CD4-positive, alpha-beta T cell (primary cell): Measurements from ENCODE around the gene ERH. TPM values are rescaled to one million over a fixed set of nuclear protein-coding genes. Genes with fewer than 3 reads are reported as not detected.

Source experiments
- ATAC-seq: fragments of 200-7000 bp; cut with Tn5 transposase; one replicate; pipeline ENCODE4 v1.10.0; 2022; ENCODE audit warnings: mild to moderate bottlenecking; ENCODE audit not compliant: poor library complexity
- CTCF ChIA-PET: fragments of 350-600 bp; sonication (Branson Sonifier 250); formaldehyde crosslinking; loops from one replicate; lab custom pipeline; 2021; ENCODE audit warnings: antibody characterized with exemption, inconsistent platforms; lab: Charles Lee
- POLR2A ChIA-PET: fragments of 350-600 bp; sonication (Branson Sonifier 250); formaldehyde crosslinking; loops from one replicate; lab custom pipeline; 2021; ENCODE audit warnings: antibody characterized with exemption, inconsistent platforms; lab: Charles Lee
- DNase-seq, 14 experiments: peaks; one replicate each; pipeline ENCODE4 v3.0.0-alpha.2; 2013 to 2020; ENCODE audit warnings: mixed read lengths in 2 of 14
- H3K27ac ChIP-seq, 2 donors: one replicate each; pipeline versions ENCODE4 v1.5.1 to v1.7.0; 2013; ENCODE audit warnings: low read length in 2 of 2, low read depth in 1 of 2, mild to moderate bottlenecking in 1 of 2
- H3K27me3 ChIP-seq, 2 experiments: 1 replicate in 1 of 2; 2 replicates in 1 of 2; pipeline versions ENCODE4 v1.6.1 to v1.7.0; 2013; ENCODE audit warnings: low read length in 2 of 2, control low read depth in 1 of 2, mild to moderate bottlenecking in 1 of 2, moderate library complexity in 1 of 2; ENCODE audit not compliant: insufficient read depth in 2 of 2, control insufficient read depth in 1 of 2
- H3K36me3 ChIP-seq: one replicate; pipeline ENCODE4 v1.6.1; 2013; ENCODE audit warnings: low read length, control low read depth; ENCODE audit not compliant: insufficient read depth
- H3K4me1 ChIP-seq: one replicate; pipeline ENCODE4 v1.6.1; 2013; ENCODE audit warnings: low read length, control low read depth; ENCODE audit not compliant: insufficient read depth
- H3K4me3 ChIP-seq: one replicate; pipeline ENCODE4 v1.5.1; 2013; ENCODE audit warnings: mild to moderate bottlenecking, low read length, moderate library complexity
- H3K9me3 ChIP-seq, 2 experiments: 1 replicate in 1 of 2; 2 replicates in 1 of 2; pipeline versions ENCODE4 v1.6.1 to v1.7.0; 2013; ENCODE audit warnings: low read length in 2 of 2, mild to moderate bottlenecking in 2 of 2, control low read depth in 1 of 2, moderate library complexity in 1 of 2; ENCODE audit not compliant: control insufficient read depth in 1 of 2, insufficient read depth in 1 of 2
- H3K27ac Mint-ChIP-seq: one replicate; pipeline ENCODE4 v1.8.0; 2020; ENCODE audit warnings: mixed read lengths
- H3K27me3 Mint-ChIP-seq: one replicate; pipeline ENCODE4 v1.8.0; 2021; ENCODE audit warnings: mixed read lengths
- H3K36me3 Mint-ChIP-seq: one replicate; pipeline ENCODE4 v1.8.0; 2021; ENCODE audit warnings: low read depth, mixed read lengths
- H3K4me1 Mint-ChIP-seq: one replicate; pipeline ENCODE4 v1.8.0; 2021; ENCODE audit warnings: low read depth, mixed read lengths
- H3K4me3 Mint-ChIP-seq: one replicate; pipeline ENCODE4 v1.8.0; 2020; ENCODE audit warnings: mild to moderate bottlenecking, mixed read lengths
- H3K9me3 Mint-ChIP-seq: one replicate; pipeline ENCODE4 v1.8.0; 2020; ENCODE audit warnings: mixed read lengths
- CTCF ChIP-seq: fragments of 200-600 bp; IDR thresholded peaks from one replicate; pipeline ENCODE4 v1.8.0; 2022; ENCODE audit warnings: antibody characterized with exemption, mild to moderate bottlenecking
- intact Hi-C, 2 experiments: fragments of 100-400 bp; cut with DNase I in 1 of 2; cut with micrococcal nuclease in 1 of 2; formaldehyde crosslinking; loops; one replicate each; pipeline versions ENCODE4 v1.15.1 to v1.9.0; 2023 to 2025; cut with DNase I, micrococcal nuclease
- total RNA-seq, 174 experiments: library from RNA in 2 of 174; stranded (reverse) in 2 of 174; gene quantifications; one replicate each; pipeline ENCODE4 v1.2.3 and lab custom pipeline; 2021 to 2026

The ERH gene
- total RNA-seq, 2 experiments from 2014 or later, result 87.0 to 96.3 TPM

- H3K4me3 ChIP-seq, result no peak overlapping the region
- peaks cover 9% of the 10 kb centered on the region for H3K4me1 Mint-ChIP-seq
- no peaks in the 10 kb centered on the region for H3K36me3 Mint-ChIP-seq
- DNase-seq, result no peak
- H3K4me1 ChIP-seq, result peaks cover 17% of the 10 kb centered on the region
- no peaks in the 10 kb centered on the region for H3K27me3 ChIP-seq
- ChIA-PET CTCF (no interaction called here), POLR2A (no interaction called here)
- H3K9me3 Mint-ChIP-seq, result no peaks in the 10 kb centered on the region
- no peaks in the 10 kb centered on the region for H3K9me3 ChIP-seq
- TF ChIP-seq CTCF, result no peak
- no peak for ATAC-seq
- H3K27me3 Mint-ChIP-seq, result no peaks in the 10 kb centered on the region
- no peak overlapping the region for H3K4me3 Mint-ChIP-seq
- intact Hi-C loops, result no loop called here
- H3K36me3 ChIP-seq, result no peaks in the 10 kb centered on the region
- H3K27ac ChIP-seq, result no peak overlapping the region
- no peak overlapping the region for H3K27ac Mint-ChIP-seq
Measured at GRCh38 chr14:69355607-69356281, 42.4 kb downstream of the ERH start.

GRCh38 chr14:69355154-69355597 lies 42.9 kb downstream of the ERH start:
- Mint-ChIP-seq H3K27ac (no peak overlapping the region), H3K4me3 (no peak overlapping the region), H3K9me3 (no peaks in the 10 kb centered on the region), H3K4me1 (peaks cover 9% of the 10 kb centered on the region), H3K36me3 (no peaks in the 10 kb centered on the region), H3K27me3 (no peaks in the 10 kb centered on the region)
- ChIA-PET POLR2A (interaction anchor here (0.7 to 1.3 kb wide), 2 partner anchors 29 to 43 kb away, joined by 3 to 5 read pairs; partner anchors contain the start of genes ERH and SLC39A9), CTCF (no interaction called here)
- no peak for TF ChIP-seq CTCF
- H3K36me3 ChIP-seq, result no peaks in the 10 kb centered on the region
- H3K27ac ChIP-seq, result no peak overlapping the region
- peaks cover 17% of the 10 kb centered on the region for H3K4me1 ChIP-seq
- ATAC-seq (no peak), DNase-seq (no peak)
- H3K27me3 ChIP-seq, result no peaks in the 10 kb centered on the region
- intact Hi-C loops, result no loop called here
- no peak overlapping the region for H3K4me3 ChIP-seq
- H3K9me3 ChIP-seq, result no peaks in the 10 kb centered on the region

- ATAC-seq (peak; percentile 71), DNase-seq (peak in 13 of 14 experiments; percentile 24 to 78 (median 41))
- Mint-ChIP-seq H3K4me3 (peak overlapping the region; percentile 59), H3K4me1 (peaks cover 9% of the 10 kb centered on the region), H3K9me3 (no peaks in the 10 kb centered on the region), H3K36me3 (no peaks in the 10 kb centered on the region), H3K27ac (peak overlapping the region; percentile 41), H3K27me3 (no peaks in the 10 kb centered on the region)
- H3K4me1 ChIP-seq, result peaks cover 17% of the 10 kb centered on the region
- TF ChIP-seq CTCF, result no peak
- peak overlapping the region; percentile 35 for H3K4me3 ChIP-seq
- POLR2A ChIA-PET, result interaction anchor here (0.7 to 1.3 kb wide), 2 partner anchors 29 to 44 kb away, joined by 3 to 5 read pairs; partner anchors contain the start of genes ERH and SLC39A9
- H3K36me3 ChIP-seq, result no peaks in the 10 kb centered on the region
- CTCF ChIA-PET, result no interaction called here
- H3K9me3 ChIP-seq, result no peaks in the 10 kb centered on the region
- no peaks in the 10 kb centered on the region for H3K27me3 ChIP-seq
- H3K27ac ChIP-seq, result peak overlapping the region in 1 of 2 donors; percentile 63
- intact Hi-C loops, result no loop called here
Measured at GRCh38 chr14:69354383-69355153, 43.5 kb downstream of the ERH start.
